Neural cell (in vitro differentiated cells): ENCODE results near the gene NUDC. TPM values are rescaled to one million over a fixed set of nuclear protein-coding genes. Genes with fewer than 3 reads are reported as not detected.

Experiments used
- H2AFZ ChIP-seq: fragments of 200-600, 300-800 bp; sonication (generic), shearing (Covaris generic); 2 replicates; pipeline ENCODE4 v1.6.0; 2014; ENCODE audit warnings: low read depth, mild to moderate bottlenecking, antibody characterized with exemption, low read length, moderate library complexity
- H3F3A ChIP-seq: fragments of 200-600 bp; shearing (Covaris generic); 2 replicates; pipeline ENCODE4 v1.6.1; 2016; ENCODE audit warnings: mild to moderate bottlenecking, moderate library complexity, mixed read lengths, antibody characterized with exemption, low read length; ENCODE audit not compliant: insufficient read depth, poor library complexity, severe bottlenecking
- H3K27ac ChIP-seq: fragments of 200-600, 300-800 bp; sonication (generic), shearing (Covaris generic); 2 replicates; pipeline ENCODE4 v1.5.1; 2014; ENCODE audit warnings: mild to moderate bottlenecking, low read length, moderate library complexity
- H3K27me3 ChIP-seq: fragments of 300-800, 200-600 bp; sonication (generic), shearing (Covaris generic); 2 replicates; pipeline ENCODE4 v1.6.0; 2014; ENCODE audit warnings: mild to moderate bottlenecking, low read depth, low read length, moderate library complexity; ENCODE audit not compliant: insufficient read depth
- H3K36me3 ChIP-seq: fragments of 300-800, 200-600 bp; sonication (generic), shearing (Covaris generic); 2 replicates; pipeline ENCODE4 v1.5.1; 2014; ENCODE audit warnings: mild to moderate bottlenecking, antibody characterized with exemption, low read length, moderate library complexity; ENCODE audit not compliant: insufficient read depth
- H3K4me2 ChIP-seq: fragments of 300-800, 200-600 bp; sonication (generic), shearing (Covaris generic); 2 replicates; pipeline ENCODE4 v1.6.0; 2014; ENCODE audit warnings: mild to moderate bottlenecking, low read length
- H3K4me3 ChIP-seq: fragments of 300-800, 200-600 bp; sonication (generic), shearing (Covaris generic); 2 replicates; pipeline ENCODE4 v1.5.1; 2014; ENCODE audit warnings: mild to moderate bottlenecking, low read length, moderate library complexity
- H3K79me2 ChIP-seq: fragments of 200-600 bp; shearing (Covaris generic); replicated peaks from 2 replicates; pipeline ENCODE4 v1.6.0; 2014; ENCODE audit warnings: mild to moderate bottlenecking, low read length, moderate library complexity; ENCODE audit not compliant: insufficient read depth
- H3K9ac ChIP-seq: fragments of 300-800, 200-600 bp; sonication (generic), shearing (Covaris generic); 2 replicates; pipeline ENCODE4 v1.6.1; 2016; ENCODE audit warnings: mild to moderate bottlenecking, low read length, mixed read lengths
- H3K9me2 ChIP-seq: fragments of 200-600 bp; shearing (Covaris generic); 2 replicates; pipeline ENCODE4 v1.6.1; 2016; ENCODE audit warnings: mild to moderate bottlenecking, low read length, mixed read lengths; ENCODE audit not compliant: insufficient read depth
- H3K9me3 ChIP-seq: fragments of 200-600, 300-800 bp; sonication (generic), shearing (Covaris generic); 2 replicates; pipeline ENCODE4 v1.6.1; 2016; ENCODE audit warnings: mild to moderate bottlenecking, mixed run types, low read length, moderate library complexity, mixed read lengths
- H4K20me1 ChIP-seq: fragments of 200-600 bp; shearing (Covaris generic); 2 replicates; pipeline ENCODE4 v1.6.1; 2016; ENCODE audit warnings: mild to moderate bottlenecking, mixed run types; ENCODE audit not compliant: insufficient read depth
- CTCF ChIP-seq: fragments of 450-650 bp; IDR thresholded peaks from 2 replicates; pipeline ENCODE4 v1.5.1; 2014; ENCODE audit warnings: antibody characterized with exemption, mild to moderate bottlenecking, moderate library complexity; ENCODE audit not compliant: poor library complexity, severe bottlenecking
- EP300 ChIP-seq: fragments of 450-650 bp; conservative IDR thresholded peaks from 2 replicates; pipeline ENCODE4 v1.6.1; 2014; ENCODE audit warnings: antibody characterized with exemption, mild to moderate bottlenecking, moderate library complexity; ENCODE audit not compliant: poor library complexity, severe bottlenecking
- EZH2 ChIP-seq: fragments of 200-600, 300-800 bp; shearing (Covaris generic), sonication (generic); IDR thresholded peaks from 2 replicates; pipeline ENCODE4 v1.6.1; 2014; ENCODE audit warnings: antibody characterized with exemption, low read length, borderline replicate concordance, mild to moderate bottlenecking; ENCODE audit not compliant: insufficient read depth, poor library complexity, severe bottlenecking
- MXI1 ChIP-seq: fragments of 450-650 bp; conservative IDR thresholded peaks from 2 replicates; pipeline ENCODE4 v1.6.1; 2014; ENCODE audit warnings: antibody characterized with exemption, mild to moderate bottlenecking; ENCODE audit not compliant: poor library complexity, severe bottlenecking
- POLR2AphosphoS5 ChIP-seq: IDR thresholded peaks from 2 replicates; pipeline ENCODE4 v1.6.1; 2012
- RAD21 ChIP-seq: fragments of 450-650 bp; conservative IDR thresholded peaks from 2 replicates; pipeline ENCODE4 v1.6.1; 2014; ENCODE audit warnings: antibody characterized with exemption, mild to moderate bottlenecking, moderate library complexity
- SMC3 ChIP-seq: fragments of 450-650 bp; conservative IDR thresholded peaks from 2 replicates; pipeline ENCODE4 v1.6.1; 2014; ENCODE audit warnings: antibody characterized with exemption, mild to moderate bottlenecking, moderate library complexity; ENCODE audit not compliant: poor library complexity
- TAF1 ChIP-seq: IDR thresholded peaks from 2 replicates; pipeline ENCODE4 v1.6.1; 2012; ENCODE audit warnings: low read depth
- polyA plus RNA-seq: library from polyadenylated mRNA; depleted of rRNA; stranded (reverse); fragments of >200 nt; gene quantifications from 2 replicates; pipeline ENCODE4 v1.2.3, GENCODE V29; 2014
- TF ChIP-seq, protein P1 (sequence below): IDR thresholded peaks from 2 replicates; pipeline ENCODE4 v1.6.1; 2012; ENCODE audit warnings: borderline replicate concordance

The NUDC gene
- polyA plus RNA-seq, 1 donor from 2014 or later = 20.6 TPM

- Histone ChIP-seq H3K36me3 (no peaks in the 10 kb centered on the region), H3K9me3 (no peaks in the 10 kb centered on the region), H3K4me3 (no peak overlapping the region), H3K27ac (no peak overlapping the region), H3F3A (no peaks in the 10 kb centered on the region), H3K79me2 (no peaks in the 10 kb centered on the region), H2AFZ (no peak overlapping the region), H3K9ac (no peak overlapping the region), H3K9me2 (no peaks in the 10 kb centered on the region), H3K4me2 (no peak overlapping the region), H4K20me1 (no peaks in the 10 kb centered on the region), H3K27me3 (no peaks in the 10 kb centered on the region)
- TF ChIP-seq MXI1 (no peak), CTCF (no peak), POLR2AphosphoS5 (no peak), EP300 (no peak), RAD21 (no peak), TAF1 (no peak), SMC3 (no peak)
- TF ChIP-seq, protein P1, sequence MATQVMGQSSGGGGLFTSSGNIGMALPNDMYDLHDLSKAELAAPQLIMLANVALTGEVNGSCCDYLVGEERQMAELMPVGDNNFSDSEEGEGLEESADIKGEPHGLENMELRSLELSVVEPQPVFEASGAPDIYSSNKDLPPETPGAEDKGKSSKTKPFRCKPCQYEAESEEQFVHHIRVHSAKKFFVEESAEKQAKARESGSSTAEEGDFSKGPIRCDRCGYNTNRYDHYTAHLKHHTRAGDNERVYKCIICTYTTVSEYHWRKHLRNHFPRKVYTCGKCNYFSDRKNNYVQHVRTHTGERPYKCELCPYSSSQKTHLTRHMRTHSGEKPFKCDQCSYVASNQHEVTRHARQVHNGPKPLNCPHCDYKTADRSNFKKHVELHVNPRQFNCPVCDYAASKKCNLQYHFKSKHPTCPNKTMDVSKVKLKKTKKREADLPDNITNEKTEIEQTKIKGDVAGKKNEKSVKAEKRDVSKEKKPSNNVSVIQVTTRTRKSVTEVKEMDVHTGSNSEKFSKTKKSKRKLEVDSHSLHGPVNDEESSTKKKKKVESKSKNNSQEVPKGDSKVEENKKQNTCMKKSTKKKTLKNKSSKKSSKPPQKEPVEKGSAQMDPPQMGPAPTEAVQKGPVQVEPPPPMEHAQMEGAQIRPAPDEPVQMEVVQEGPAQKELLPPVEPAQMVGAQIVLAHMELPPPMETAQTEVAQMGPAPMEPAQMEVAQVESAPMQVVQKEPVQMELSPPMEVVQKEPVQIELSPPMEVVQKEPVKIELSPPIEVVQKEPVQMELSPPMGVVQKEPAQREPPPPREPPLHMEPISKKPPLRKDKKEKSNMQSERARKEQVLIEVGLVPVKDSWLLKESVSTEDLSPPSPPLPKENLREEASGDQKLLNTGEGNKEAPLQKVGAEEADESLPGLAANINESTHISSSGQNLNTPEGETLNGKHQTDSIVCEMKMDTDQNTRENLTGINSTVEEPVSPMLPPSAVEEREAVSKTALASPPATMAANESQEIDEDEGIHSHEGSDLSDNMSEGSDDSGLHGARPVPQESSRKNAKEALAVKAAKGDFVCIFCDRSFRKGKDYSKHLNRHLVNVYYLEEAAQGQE = no peak
Measured at GRCh38 chr1:26971590-26971989, 50.0 kb downstream of the NUDC start.

DNA sequence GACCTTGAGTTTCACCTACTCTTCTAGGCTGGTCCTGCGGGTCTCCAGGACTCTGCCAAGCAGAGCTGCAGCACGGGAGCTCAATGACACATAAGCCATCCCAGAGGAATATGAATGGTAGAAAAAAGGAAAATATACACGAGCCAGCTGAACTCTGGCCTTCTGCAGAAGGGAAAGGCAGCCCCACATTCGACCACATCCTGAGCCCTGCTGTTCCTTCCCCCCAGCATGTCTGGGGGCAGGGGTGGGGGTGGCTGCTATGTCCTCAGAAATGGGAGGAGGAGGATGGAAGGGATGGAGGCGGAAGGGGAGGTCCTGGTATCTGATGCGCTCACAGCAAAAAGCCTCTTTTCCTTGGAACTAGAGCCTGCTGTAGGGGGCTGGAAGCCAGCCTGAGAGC, 50.8 kb downstream of the NUDC start:
- no peaks in the 10 kb centered on the region for H3F3A ChIP-seq
- H3K79me2 ChIP-seq = no peaks in the 10 kb centered on the region
- no peaks in the 10 kb centered on the region for H3K9me2 ChIP-seq
- H3K4me2 ChIP-seq = no peak overlapping the region
- no peaks in the 10 kb centered on the region for H3K36me3 ChIP-seq
- H3K4me3 ChIP-seq = no peak overlapping the region
- H3K9me3 ChIP-seq = no peaks in the 10 kb centered on the region
- H2AFZ ChIP-seq = no peak overlapping the region
- no peaks in the 10 kb centered on the region for H3K27me3 ChIP-seq
- no peak overlapping the region for H3K9ac ChIP-seq
- TF ChIP-seq CTCF = no peak
- TF ChIP-seq POLR2AphosphoS5 = no peak
- TF ChIP-seq EP300 = no peak
- TF ChIP-seq TAF1 = no peak
- no peak for TF ChIP-seq EZH2
- no peak for TF ChIP-seq RAD21
- no peak for TF ChIP-seq MXI1
- no peak for TF ChIP-seq SMC3
- TF ChIP-seq, protein P1 = no peak
- no peak overlapping the region for H3K27ac ChIP-seq
- H4K20me1 ChIP-seq = no peaks in the 10 kb centered on the region
